ENCODE measurements around the gene OR1N2. TPM values are rescaled to one million over a fixed set of nuclear protein-coding genes. Genes with fewer than 3 reads are reported as not detected.
"Not testable (repeated sequence)": the region's sequence is repeated elsewhere in the genome, so short reads cannot be mapped to it uniquely, and the experiment has no call there.

OR1N2 gene
- total RNA-seq, 1 donor from 2014 or later: not detected

DNA sequence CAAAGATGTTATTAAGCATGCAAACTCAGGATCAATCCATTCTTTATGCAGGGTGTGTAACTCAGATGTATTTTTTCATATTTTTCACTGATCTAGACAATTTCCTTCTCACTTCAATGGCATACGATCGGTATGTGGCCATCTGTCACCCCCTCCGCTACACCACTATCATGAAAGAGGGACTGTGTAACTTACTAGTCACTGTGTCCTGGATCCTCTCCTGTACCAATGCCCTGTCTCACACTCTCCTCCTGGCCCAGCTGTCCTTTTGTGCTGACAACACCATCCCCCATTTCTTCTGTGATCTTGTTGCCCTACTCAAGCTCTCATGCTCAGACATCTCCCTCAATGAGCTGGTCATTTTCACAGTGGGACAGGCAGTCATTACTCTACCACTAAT lies 33.5 kb upstream of the OR1N2 start:
- no peak for DNase-seq (ENCODE audit: low spot score)
- Mint-ChIP-seq H3K9me3 (ENCODE audit: low read depth) (no peaks in the 10 kb centered on the region), H3K4me1 (ENCODE audit: low read depth) (no peaks in the 10 kb centered on the region), H3K4me3 (ENCODE audit: unreplicated experiment) (no peak overlapping the region), H3K27ac (ENCODE audit: unreplicated experiment) (no peak overlapping the region), H3K36me3 (ENCODE audit: low read depth) (no peaks in the 10 kb centered on the region), H3K27me3 (ENCODE audit: low read depth) (peaks cover 33% of the 10 kb centered on the region)
- TF ChIP-seq, protein P1, sequence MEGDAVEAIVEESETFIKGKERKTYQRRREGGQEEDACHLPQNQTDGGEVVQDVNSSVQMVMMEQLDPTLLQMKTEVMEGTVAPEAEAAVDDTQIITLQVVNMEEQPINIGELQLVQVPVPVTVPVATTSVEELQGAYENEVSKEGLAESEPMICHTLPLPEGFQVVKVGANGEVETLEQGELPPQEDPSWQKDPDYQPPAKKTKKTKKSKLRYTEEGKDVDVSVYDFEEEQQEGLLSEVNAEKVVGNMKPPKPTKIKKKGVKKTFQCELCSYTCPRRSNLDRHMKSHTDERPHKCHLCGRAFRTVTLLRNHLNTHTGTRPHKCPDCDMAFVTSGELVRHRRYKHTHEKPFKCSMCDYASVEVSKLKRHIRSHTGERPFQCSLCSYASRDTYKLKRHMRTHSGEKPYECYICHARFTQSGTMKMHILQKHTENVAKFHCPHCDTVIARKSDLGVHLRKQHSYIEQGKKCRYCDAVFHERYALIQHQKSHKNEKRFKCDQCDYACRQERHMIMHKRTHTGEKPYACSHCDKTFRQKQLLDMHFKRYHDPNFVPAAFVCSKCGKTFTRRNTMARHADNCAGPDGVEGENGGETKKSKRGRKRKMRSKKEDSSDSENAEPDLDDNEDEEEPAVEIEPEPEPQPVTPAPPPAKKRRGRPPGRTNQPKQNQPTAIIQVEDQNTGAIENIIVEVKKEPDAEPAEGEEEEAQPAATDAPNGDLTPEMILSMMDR (IDR thresholded peaks at IDR 0.05): no peak

DNA sequence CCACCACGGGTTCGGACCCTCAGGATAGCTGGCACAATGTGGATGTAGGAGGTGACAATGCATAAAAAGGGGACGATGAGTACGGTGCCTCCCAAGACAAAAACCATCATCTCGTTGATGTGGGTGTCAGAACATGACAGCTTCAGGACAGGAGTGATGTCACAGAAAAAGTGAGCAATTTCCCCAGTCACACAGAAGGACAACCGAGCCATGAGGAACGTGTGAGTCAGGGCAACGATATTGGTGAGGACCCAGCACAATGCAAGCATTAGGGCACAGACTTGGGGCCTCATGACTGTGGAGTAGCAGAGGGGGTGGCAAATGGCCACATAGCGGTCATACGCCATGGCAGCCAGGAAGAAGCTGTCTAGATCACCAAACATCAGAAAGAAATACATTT lies 26.3 kb upstream of the OR1N2 start:
- no peak for DNase-seq (ENCODE audit: low spot score)
- peaks cover 2% of the 10 kb centered on the region for H3K9me3 Mint-ChIP-seq (ENCODE audit: low read depth)
- TF ChIP-seq, protein P1 (IDR thresholded peaks at IDR 0.05): no peak
- no peak overlapping the region for H3K27ac Mint-ChIP-seq (ENCODE audit: unreplicated experiment)
- H3K4me3 Mint-ChIP-seq (ENCODE audit: unreplicated experiment): no peak overlapping the region
- peaks cover 46% of the 10 kb centered on the region for H3K27me3 Mint-ChIP-seq (ENCODE audit: low read depth)
- no peaks in the 10 kb centered on the region for H3K36me3 Mint-ChIP-seq (ENCODE audit: low read depth)
- no peaks in the 10 kb centered on the region for H3K4me1 Mint-ChIP-seq (ENCODE audit: low read depth)

DNA sequence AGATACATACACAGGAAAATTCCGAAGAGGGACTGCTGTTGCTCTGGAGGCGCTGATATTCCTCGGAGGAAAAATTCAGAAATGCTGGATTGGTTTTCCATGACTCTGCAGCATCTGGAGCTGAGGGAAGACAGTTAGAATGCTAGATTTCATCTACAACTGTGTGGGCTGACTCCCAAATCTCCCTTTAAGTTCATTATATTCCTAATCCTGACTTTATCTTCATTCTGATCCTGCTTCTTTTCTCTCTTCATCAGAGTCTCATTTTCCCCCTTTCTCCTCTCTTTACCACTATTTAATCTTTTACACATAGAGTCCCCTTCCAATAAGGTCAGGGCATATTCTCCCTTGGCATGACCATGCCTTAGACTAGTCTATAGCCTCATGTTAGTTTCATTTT lies 25.7 kb upstream of the OR1N2 start, which contains the start of gene OR1N1:
Gene OR1N1, minus strand, starts transcription at position 101 of the 400 bp plus-strand sequence. Its CDS starts 0 bp downstream, at position 101.
- Mint-ChIP-seq H3K4me3 (ENCODE audit: unreplicated experiment) (no peak within 1 kb of the TSS), H3K27ac (ENCODE audit: unreplicated experiment) (no peak within 1 kb of the TSS), H3K4me1 (ENCODE audit: low read depth) (no peaks in the 10 kb centered on the region), H3K9me3 (ENCODE audit: low read depth) (peaks cover 2% of the 10 kb centered on the region), H3K27me3 (ENCODE audit: low read depth) (peaks cover 43% of the 10 kb centered on the region), H3K36me3 (ENCODE audit: low read depth) (no peaks in the 10 kb centered on the region)
- no peak for DNase-seq (ENCODE audit: low spot score)
- TF ChIP-seq, protein P1 (IDR thresholded peaks at IDR 0.05): no peak

DNA sequence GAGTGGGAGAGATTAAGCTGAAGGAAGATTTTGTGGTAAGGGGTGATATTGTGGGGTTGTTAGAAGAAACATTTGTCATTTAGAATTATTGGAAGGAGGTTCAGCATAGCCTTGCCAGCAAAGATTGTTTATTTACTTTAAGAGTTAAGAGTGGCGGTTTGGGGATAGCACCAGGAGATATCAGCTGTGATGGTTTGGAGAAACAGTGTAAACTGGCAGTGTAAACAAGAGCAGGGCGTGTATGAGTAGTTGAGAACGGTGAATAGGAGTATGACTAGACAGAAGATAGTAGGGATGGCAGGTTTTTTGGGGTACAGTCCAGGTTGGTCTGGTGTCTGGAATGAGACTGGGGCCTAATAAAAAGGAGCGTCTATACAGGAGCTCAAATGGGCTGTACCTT lies 21.8 kb upstream of the OR1N2 start:
- not testable (repeated sequence) for H3K27ac Mint-ChIP-seq (ENCODE audit: unreplicated experiment); H3K36me3 Mint-ChIP-seq (ENCODE audit: low read depth); H3K9me3 Mint-ChIP-seq (ENCODE audit: low read depth)

DNA sequence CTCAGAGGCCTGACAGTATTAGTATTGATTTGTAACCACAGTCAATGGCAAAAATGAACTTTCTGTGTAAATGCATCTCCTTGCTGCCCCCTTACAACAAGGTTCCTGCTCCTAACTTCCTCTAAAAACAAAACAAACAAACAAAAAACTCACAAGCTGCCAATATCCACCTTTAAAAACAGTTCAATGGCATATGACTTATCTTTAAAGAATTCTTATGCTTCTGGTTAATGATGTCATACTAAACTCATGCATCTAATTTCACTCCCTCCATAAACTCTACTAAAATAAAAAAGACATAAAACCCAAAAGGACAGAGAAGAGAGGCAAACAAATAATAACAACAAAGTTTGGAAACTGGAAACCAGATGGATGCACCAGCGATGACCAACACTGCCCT lies 16.8 kb upstream of the OR1N2 start:
- Mint-ChIP-seq H3K36me3 (ENCODE audit: low read depth) (no peaks in the 10 kb centered on the region), H3K4me1 (ENCODE audit: low read depth) (no peaks in the 10 kb centered on the region), H3K9me3 (ENCODE audit: low read depth) (peaks cover 11% of the 10 kb centered on the region), H3K4me3 (ENCODE audit: unreplicated experiment) (no peak overlapping the region), H3K27me3 (ENCODE audit: low read depth) (peaks cover 20% of the 10 kb centered on the region), H3K27ac (ENCODE audit: unreplicated experiment) (no peak overlapping the region)
- no peak for DNase-seq (ENCODE audit: low spot score)
- TF ChIP-seq, protein P1 (IDR thresholded peaks at IDR 0.05): no peak

More for the DNA sequence above, 21.8 kb upstream of the OR1N2 start:
- DNase-seq (ENCODE audit: low spot score); H3K4me3 Mint-ChIP-seq (ENCODE audit: unreplicated experiment); H3K4me1 Mint-ChIP-seq (ENCODE audit: low read depth): not testable (repeated sequence)
- peaks cover 44% of the 10 kb centered on the region for H3K27me3 Mint-ChIP-seq (ENCODE audit: low read depth)

DNA sequence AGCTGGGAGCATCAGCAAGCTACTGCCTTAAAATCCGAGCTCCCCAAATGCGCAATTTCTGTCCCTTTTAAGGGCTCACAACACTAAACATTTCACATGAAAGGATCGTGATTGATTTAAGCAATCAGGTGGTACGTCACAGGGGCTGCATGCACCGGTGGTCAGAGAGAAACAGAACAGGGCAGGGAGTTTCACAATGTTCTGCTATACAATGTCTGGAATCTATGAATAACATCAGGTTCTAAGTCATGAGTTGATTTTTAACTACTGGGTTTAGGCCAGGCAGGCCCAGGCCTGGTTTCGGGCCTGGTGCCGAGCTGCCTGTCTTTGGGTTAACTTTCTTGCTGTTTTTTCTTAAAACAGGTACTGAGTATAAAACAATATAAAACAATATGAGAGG lies 15.8 kb upstream of the OR1N2 start:
- H3K27me3 Mint-ChIP-seq (ENCODE audit: low read depth): peaks cover 24% of the 10 kb centered on the region
- H3K9me3 Mint-ChIP-seq (ENCODE audit: low read depth): peaks cover 11% of the 10 kb centered on the region
- not testable (repeated sequence) for H3K27ac Mint-ChIP-seq (ENCODE audit: unreplicated experiment); DNase-seq (ENCODE audit: low spot score); H3K4me1 Mint-ChIP-seq (ENCODE audit: low read depth); H3K36me3 Mint-ChIP-seq (ENCODE audit: low read depth); H3K4me3 Mint-ChIP-seq (ENCODE audit: unreplicated experiment)
